OCI-LY1 (cell line): ENCODE measurements around the gene EGFL8.

ENCODE experiments used
- H2AFZ ChIP-seq: fragments of 200-600 bp; sonication (generic), shearing (Covaris generic); 2 replicates; pipeline ENCODE4 v1.6.0; 2014; ENCODE audit warnings: antibody characterized with exemption, mild to moderate bottlenecking, low read length
- H3F3A ChIP-seq: fragments of 200-600 bp; sonication (generic), shearing (Covaris generic); 2 replicates; pipeline ENCODE4 v1.6.0; 2014; ENCODE audit warnings: mild to moderate bottlenecking, antibody characterized with exemption, low read length, moderate library complexity; ENCODE audit not compliant: insufficient read depth
- H3K27ac ChIP-seq: fragments of 200-600 bp; sonication (generic); 2 replicates; pipeline ENCODE4 v1.5.1; 2014; ENCODE audit warnings: low read length, mixed run types, mild to moderate bottlenecking, low read depth; ENCODE audit not compliant: poor library complexity, severe bottlenecking
- H3K27me3 ChIP-seq: fragments of 200-600 bp; sonication (generic); 2 replicates; pipeline ENCODE4 v1.6.0; 2014; ENCODE audit warnings: antibody characterized with exemption, mild to moderate bottlenecking, low read length, moderate library complexity; ENCODE audit not compliant: insufficient read depth
- H3K36me3 ChIP-seq: fragments of 200-600 bp; sonication (generic); 2 replicates; pipeline ENCODE4 v1.6.1; 2014; ENCODE audit warnings: mild to moderate bottlenecking, antibody characterized with exemption, low read length, moderate library complexity, mixed read lengths; ENCODE audit not compliant: insufficient read depth
- H3K4me1 ChIP-seq: fragments of 200-600 bp; sonication (generic); 2 replicates; pipeline ENCODE4 v1.5.1; 2014; ENCODE audit warnings: mild to moderate bottlenecking, low read length, moderate library complexity; ENCODE audit not compliant: insufficient read depth, severe bottlenecking
- H3K4me2 ChIP-seq: fragments of 200-600 bp; sonication (generic), shearing (Covaris generic); 2 replicates; pipeline ENCODE4 v1.6.1; 2014; ENCODE audit warnings: low read length
- H3K4me3 ChIP-seq: fragments of 200-600 bp; sonication (generic); 2 replicates; pipeline ENCODE4 v1.5.1; 2014; ENCODE audit warnings: low read length, low read depth, mild to moderate bottlenecking, mixed read lengths; ENCODE audit not compliant: poor library complexity, severe bottlenecking
- H3K79me2 ChIP-seq: fragments of 200-600 bp; shearing (Covaris generic); 2 replicates; pipeline ENCODE4 v1.6.1; 2016; ENCODE audit warnings: mixed run types, low read length, mixed read lengths; ENCODE audit not compliant: insufficient read depth
- H3K9ac ChIP-seq: fragments of 200-600 bp; sonication (generic), shearing (Covaris generic); 2 replicates; pipeline ENCODE4 v1.6.1; 2014; ENCODE audit warnings: mild to moderate bottlenecking, low read length, mixed read lengths
- H3K9me2 ChIP-seq: fragments of 200-600 bp; sonication (generic), shearing (Covaris generic); 2 replicates; pipeline ENCODE4 v1.6.1; 2014; ENCODE audit warnings: low read depth, mild to moderate bottlenecking, low read length, mixed read lengths
- H3K9me3 ChIP-seq: fragments of 200-600 bp; shearing (Covaris generic); 2 replicates; pipeline ENCODE4 v1.6.1; 2014; ENCODE audit warnings: low read length, mixed read lengths
- H4K20me1 ChIP-seq: fragments of 200-600 bp; sonication (generic), shearing (Covaris generic); 2 replicates; pipeline ENCODE4 v1.6.0; 2016; ENCODE audit warnings: mild to moderate bottlenecking, low read length; ENCODE audit not compliant: insufficient read depth
- EZH2 ChIP-seq: fragments of 200-600 bp; sonication (generic), shearing (Covaris generic); IDR thresholded peaks from 2 replicates; pipeline ENCODE4 v1.8.0; 2017; ENCODE audit warnings: borderline replicate concordance, mixed run types, mild to moderate bottlenecking, antibody characterized with exemption, low read length, moderate library complexity, mixed read lengths
- TF ChIP-seq, protein P1 (sequence below): fragments of 200-600 bp; sonication (generic), shearing (Covaris generic); IDR thresholded peaks from 2 replicates; pipeline ENCODE4 v1.5.1; 2017; ENCODE audit warnings: mild to moderate bottlenecking, antibody characterized with exemption, low read length, moderate library complexity, mixed read lengths

Gene EGFL8

DNA sequence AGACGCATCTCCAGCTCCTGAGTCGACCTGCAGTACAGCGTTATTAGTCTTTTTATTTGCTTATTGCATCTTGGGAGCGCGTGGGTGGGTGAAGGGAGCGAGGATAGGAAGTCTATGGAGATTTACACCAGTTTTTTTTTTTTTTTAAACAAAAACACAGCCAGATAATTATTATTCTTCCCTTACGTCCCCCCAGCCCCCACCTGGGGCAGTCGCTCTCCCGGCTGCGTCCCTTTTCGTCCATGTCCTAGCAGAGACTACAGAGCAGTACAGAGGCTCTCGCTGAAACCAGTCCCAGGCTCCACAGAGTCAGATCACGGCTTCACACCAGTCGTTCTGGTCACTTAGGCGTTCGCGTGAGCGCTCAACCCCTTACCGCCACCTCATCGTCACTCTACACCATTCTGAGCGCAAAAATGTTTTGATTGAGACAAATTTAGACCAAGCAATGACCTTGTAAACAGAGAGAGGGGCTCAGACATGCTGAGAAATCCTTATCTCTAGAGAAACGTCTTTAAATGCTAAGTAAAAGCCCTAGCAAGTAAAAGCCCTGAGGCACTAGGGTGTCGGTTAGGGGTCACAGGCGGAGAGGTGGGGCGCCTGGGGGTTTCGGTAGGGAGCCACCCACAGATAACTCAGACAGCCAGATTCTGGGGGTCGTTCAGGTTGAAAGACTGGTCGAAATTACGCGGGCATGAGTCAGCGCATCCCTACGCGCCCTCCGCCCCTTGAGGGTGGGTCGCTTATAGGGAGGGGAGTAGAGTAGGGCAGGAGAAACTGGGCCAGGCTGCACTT is 11.4 kb upstream of the EGFL8 start:
- H2AFZ ChIP-seq, result no peak overlapping the region
- H3K4me2 ChIP-seq, result peak overlapping the region; percentile 88
- no peaks in the 10 kb centered on the region for H3K9me2 ChIP-seq
- H3K27me3 ChIP-seq, result no peaks in the 10 kb centered on the region
- peak overlapping the region; percentile 80 for H3K4me3 ChIP-seq
- 0 out of 2 replicates have a peak, but pooled peaks cover 4% of the 10 kb centered on the region for H3F3A ChIP-seq
- H4K20me1 ChIP-seq, result no peaks in the 10 kb centered on the region
- H3K79me2 ChIP-seq, result no peaks in the 10 kb centered on the region
- no peak overlapping the region for H3K27ac ChIP-seq
- peaks cover 7% of the 10 kb centered on the region for H3K36me3 ChIP-seq
- H3K4me1 ChIP-seq, result peaks cover 25% of the 10 kb centered on the region
- no peaks in the 10 kb centered on the region for H3K9me3 ChIP-seq
- peak overlapping the region; percentile 8; the same call in 1 of the 2 replicates for H3K9ac ChIP-seq
- no peak for TF ChIP-seq EZH2
- TF ChIP-seq, protein P1, sequence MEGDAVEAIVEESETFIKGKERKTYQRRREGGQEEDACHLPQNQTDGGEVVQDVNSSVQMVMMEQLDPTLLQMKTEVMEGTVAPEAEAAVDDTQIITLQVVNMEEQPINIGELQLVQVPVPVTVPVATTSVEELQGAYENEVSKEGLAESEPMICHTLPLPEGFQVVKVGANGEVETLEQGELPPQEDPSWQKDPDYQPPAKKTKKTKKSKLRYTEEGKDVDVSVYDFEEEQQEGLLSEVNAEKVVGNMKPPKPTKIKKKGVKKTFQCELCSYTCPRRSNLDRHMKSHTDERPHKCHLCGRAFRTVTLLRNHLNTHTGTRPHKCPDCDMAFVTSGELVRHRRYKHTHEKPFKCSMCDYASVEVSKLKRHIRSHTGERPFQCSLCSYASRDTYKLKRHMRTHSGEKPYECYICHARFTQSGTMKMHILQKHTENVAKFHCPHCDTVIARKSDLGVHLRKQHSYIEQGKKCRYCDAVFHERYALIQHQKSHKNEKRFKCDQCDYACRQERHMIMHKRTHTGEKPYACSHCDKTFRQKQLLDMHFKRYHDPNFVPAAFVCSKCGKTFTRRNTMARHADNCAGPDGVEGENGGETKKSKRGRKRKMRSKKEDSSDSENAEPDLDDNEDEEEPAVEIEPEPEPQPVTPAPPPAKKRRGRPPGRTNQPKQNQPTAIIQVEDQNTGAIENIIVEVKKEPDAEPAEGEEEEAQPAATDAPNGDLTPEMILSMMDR, result no peak

DNA sequence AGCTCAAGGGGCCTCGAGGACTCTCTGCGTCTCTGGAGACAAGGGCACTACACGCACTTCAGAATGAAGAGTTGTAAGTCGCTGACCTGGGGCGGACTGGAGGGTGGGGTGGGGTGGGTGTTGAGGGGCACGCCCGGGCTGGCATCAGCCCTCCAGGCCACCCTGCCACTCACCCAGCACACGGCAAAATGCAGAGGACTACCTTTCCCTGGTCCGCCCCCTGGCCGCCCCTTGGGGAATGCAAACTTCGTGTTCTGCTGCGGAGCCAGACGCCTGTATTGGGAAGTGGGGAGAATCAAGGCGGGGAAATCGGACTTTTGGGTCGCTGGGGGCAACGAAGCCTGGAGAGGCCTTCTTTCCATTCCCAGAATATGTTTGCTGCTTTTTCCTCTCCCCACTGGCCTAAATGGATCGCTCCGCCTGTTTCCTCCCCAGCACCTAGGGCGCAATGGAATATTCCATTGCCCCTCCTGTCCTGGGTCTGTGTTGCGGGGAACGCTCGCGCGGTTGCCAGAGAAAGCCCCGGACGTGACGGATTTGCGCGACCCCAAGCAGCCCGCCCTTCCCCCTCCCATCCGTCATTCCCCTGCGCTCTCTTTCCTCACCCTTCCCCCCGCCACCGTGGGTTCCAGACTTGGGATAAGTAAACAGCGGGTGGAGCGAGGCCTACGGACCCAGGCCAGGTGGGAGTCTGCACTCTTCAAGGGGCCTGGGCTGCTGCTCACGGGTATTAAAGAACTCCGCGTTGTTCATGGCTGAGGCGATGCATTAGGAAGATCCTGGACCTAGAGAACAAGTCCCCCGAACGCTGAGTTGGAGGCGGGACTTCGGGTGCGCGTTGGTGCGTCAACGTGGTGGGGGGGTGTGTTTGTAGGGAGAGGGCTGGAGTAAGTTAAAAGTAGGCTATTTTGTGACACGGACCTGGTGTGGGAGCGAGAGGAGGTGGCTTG is 10.6 kb upstream of the EGFL8 start, which contains the start of gene PPT2:
PPT2 (plus strand) TSS at position 578 of the 950 bp plus-strand sequence. CDS start 454 bp downstream, outside the sequence.
- Histone ChIP-seq H4K20me1 (no peaks in the 10 kb centered on the region), H3K4me3 (peak within 1 kb of the TSS; percentile 80), H3F3A (0 out of 2 replicates have a peak, but pooled peaks cover 4% of the 10 kb centered on the region), H3K4me2 (peak within 1 kb of the TSS; percentile 88), H3K79me2 (no peaks in the 10 kb centered on the region), H3K36me3 (peaks cover 16% of the 10 kb centered on the region), H3K9ac (peak within 1 kb of the TSS; percentile 78), H3K9me3 (no peaks in the 10 kb centered on the region), H2AFZ (no peak within 1 kb of the TSS), H3K27ac (peak within 1 kb of the TSS; percentile 4), H3K4me1 (peaks cover 25% of the 10 kb centered on the region), H3K9me2 (no peaks in the 10 kb centered on the region), H3K27me3 (no peaks in the 10 kb centered on the region)
- TF ChIP-seq, protein P1, result peak; percentile 12; the same call in 1 of the 2 replicates
- TF ChIP-seq EZH2, result no peak

DNA sequence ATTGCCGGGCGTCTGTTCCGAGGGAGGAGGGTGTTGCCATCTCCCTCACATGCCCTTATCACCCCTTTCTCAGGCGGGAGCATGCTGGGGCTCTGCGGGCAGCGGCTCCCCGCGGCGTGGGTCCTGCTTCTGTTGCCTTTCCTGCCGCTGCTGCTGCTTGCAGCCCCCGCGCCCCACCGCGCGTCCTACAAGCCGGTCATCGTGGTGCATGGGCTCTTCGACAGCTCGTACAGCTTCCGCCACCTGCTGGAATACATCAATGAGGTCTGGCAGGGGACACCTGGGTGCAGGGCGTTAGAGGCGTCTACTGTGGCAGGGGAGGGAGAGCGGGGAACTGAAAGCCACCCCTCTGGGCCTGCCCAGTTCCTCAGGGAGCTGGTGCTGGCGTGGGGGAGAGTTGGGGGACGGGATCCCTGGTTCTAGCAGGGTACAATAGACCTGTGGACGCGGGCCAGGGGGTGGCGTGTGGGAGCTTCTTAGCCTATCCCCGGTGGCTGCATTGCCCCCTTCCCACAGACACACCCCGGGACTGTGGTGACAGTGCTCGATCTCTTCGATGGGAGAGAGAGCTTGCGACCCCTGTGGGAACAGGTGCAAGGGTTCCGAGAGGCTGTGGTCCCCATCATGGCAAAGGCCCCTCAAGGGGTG is 9.8 kb upstream of the EGFL8 start:
- no peak overlapping the region for H3K27ac ChIP-seq
- H3K4me1 ChIP-seq, result peaks cover 25% of the 10 kb centered on the region
- H3K9me3 ChIP-seq, result no peaks in the 10 kb centered on the region
- H3K9me2 ChIP-seq, result no peaks in the 10 kb centered on the region
- TF ChIP-seq EZH2, result no peak
- TF ChIP-seq, protein P1, result peak; percentile 73; the same call in 1 of the 2 replicates
- H3F3A ChIP-seq, result 0 out of 2 replicates have a peak, but pooled peaks cover 4% of the 10 kb centered on the region
- peaks cover 16% of the 10 kb centered on the region for H3K36me3 ChIP-seq
- peak overlapping the region; percentile 78 for H3K9ac ChIP-seq
- H2AFZ ChIP-seq, result no peak overlapping the region
- no peaks in the 10 kb centered on the region for H3K27me3 ChIP-seq
- H3K4me2 ChIP-seq, result peak overlapping the region; percentile 88
- H3K79me2 ChIP-seq, result no peaks in the 10 kb centered on the region
- H4K20me1 ChIP-seq, result no peaks in the 10 kb centered on the region
- peak overlapping the region; percentile 80 for H3K4me3 ChIP-seq
